ENCODE results near the gene NKAIN2. TPM values are rescaled to one million over a fixed set of nuclear protein-coding genes. Genes with fewer than 3 reads are reported as not detected.

The NKAIN2 gene
- total and polyA plus RNA-seq, 9 of the 15 experiments (the other 6 are each of a cell fraction or from before 2014, with no cell fraction given) = not detected

- TF ChIP-seq HDAC3 (IDR thresholded peaks at IDR 0.05; ENCODE audit: borderline replicate concordance, partially characterized antibody) (no peak), KAT2B (IDR thresholded peaks at IDR 0.05; ENCODE audit: low read depth, low read length) (no peak), ZNF449 (CRISPR knock-in tag; IDR thresholded peaks at IDR 0.05) (no peak), ZC3H11A (IDR thresholded peaks at IDR 0.05; ENCODE audit: low read depth, low read length) (no peak), ETS2 (tag; IDR thresholded peaks at IDR 0.05; ENCODE audit: borderline replicate concordance, poor library complexity, severe bottlenecking) (no peak), SNRNP70 (optimal IDR thresholded peaks at IDR 0.05; ENCODE audit: low read depth, low read length) (no peak), RERE (CRISPR knock-in tag; IDR thresholded peaks at IDR 0.05; ENCODE audit: borderline replicate concordance) (no peak)
- TF ChIP-seq, protein P1, sequence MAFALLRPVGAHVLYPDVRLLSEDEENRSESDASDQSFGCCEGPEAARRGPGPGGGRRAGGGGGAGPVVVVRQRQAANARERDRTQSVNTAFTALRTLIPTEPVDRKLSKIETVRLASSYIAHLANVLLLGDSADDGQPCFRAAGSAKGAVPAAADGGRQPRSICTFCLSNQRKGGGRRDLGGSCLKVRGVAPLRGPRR (CRISPR knock-in tag; IDR thresholded peaks at IDR 0.05) = no peak
- TF ChIP-seq, protein P2, sequence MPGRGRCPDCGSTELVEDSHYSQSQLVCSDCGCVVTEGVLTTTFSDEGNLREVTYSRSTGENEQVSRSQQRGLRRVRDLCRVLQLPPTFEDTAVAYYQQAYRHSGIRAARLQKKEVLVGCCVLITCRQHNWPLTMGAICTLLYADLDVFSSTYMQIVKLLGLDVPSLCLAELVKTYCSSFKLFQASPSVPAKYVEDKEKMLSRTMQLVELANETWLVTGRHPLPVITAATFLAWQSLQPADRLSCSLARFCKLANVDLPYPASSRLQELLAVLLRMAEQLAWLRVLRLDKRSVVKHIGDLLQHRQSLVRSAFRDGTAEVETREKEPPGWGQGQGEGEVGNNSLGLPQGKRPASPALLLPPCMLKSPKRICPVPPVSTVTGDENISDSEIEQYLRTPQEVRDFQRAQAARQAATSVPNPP (IDR thresholded peaks at IDR 0.05; ENCODE audit: borderline replicate concordance, insufficient read depth, insufficient read length) = no peak
- TF ChIP-seq, protein P3, sequence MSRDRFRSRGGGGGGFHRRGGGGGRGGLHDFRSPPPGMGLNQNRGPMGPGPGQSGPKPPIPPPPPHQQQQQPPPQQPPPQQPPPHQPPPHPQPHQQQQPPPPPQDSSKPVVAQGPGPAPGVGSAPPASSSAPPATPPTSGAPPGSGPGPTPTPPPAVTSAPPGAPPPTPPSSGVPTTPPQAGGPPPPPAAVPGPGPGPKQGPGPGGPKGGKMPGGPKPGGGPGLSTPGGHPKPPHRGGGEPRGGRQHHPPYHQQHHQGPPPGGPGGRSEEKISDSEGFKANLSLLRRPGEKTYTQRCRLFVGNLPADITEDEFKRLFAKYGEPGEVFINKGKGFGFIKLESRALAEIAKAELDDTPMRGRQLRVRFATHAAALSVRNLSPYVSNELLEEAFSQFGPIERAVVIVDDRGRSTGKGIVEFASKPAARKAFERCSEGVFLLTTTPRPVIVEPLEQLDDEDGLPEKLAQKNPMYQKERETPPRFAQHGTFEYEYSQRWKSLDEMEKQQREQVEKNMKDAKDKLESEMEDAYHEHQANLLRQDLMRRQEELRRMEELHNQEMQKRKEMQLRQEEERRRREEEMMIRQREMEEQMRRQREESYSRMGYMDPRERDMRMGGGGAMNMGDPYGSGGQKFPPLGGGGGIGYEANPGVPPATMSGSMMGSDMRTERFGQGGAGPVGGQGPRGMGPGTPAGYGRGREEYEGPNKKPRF (IDR thresholded peaks at IDR 0.05; ENCODE audit: low read depth, low read length) = no peak
Measured at GRCh38 chr6:124163676-124164075, 360.0 kb downstream of the NKAIN2 start (continued).
